ENCODE results near the gene DPY19L1.
"Not testable (repeated sequence)": the region's sequence is repeated elsewhere in the genome, so short reads cannot be mapped to it uniquely, and the experiment has no call there.

The DPY19L1 gene

DNA sequence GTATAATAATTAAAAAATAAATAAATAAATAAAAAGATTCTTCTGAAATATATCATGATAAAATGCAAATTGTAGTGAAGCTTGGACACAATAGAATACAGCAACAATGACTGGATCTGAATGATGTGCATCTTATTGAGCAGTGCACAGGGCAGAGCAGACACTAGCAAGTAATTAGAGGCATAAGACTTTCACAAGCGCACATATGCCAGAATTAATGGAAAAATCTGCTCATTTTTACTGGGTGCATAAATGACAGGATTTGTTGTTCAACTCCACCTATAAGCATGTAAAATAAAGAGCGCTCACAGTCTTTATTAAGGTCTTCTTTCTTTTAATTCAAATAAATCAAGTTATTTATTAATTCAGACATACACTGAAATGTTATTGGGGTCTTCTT, 125.0 kb downstream of the DPY19L1 start:
- DNase-seq = no peak

- not testable (repeated sequence) for DNase-seq
These were observed 130.9 kb downstream of the DPY19L1 start for GRCh38 chr7:34906266-34906850.

DNA sequence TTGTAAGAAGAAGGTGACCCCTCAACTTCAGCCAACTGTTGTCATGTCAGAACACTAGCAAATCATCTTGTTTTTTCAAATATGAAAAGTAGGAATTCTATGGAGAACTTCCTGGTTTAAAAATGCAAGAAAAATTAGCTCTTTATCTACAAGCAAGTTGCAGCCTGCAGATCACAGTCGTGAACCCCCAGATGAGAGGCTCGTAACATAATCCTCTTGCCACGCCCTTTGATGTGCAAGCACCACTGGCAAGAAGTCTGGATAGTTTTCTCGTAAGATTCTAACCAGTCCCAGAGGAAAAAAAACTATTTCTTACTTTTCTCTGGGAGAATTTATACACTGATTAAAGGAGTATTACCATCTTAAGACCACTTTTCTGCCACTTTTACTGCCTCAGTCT, 132.3 kb downstream of the DPY19L1 start:
- no peak for DNase-seq

- not testable (repeated sequence) for DNase-seq
These were observed 133.4 kb downstream of the DPY19L1 start for GRCh38 chr7:34903921-34904320.

DNA sequence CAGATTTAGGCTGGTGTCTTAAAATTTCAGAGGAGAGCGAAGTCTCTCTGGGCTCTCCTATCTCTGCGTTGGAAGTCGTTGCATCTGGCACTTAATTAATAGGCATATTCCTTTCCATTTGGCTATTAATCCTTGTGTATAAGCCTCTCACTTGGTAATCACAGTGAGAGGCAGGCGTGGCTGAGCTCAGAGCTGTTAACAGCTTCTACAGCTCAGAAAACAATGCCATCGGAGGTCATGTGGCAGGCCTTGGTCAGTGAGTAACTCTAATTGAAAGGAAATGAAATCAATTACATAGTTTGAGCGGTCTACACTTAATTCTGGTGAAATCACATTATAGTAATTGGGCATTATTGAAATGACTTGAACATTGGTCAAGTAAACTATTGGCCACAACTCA, 135.1 kb downstream of the DPY19L1 start:
- DNase-seq = no peak

GRCh38 chr7:34900891-34901513, 136.3 kb downstream of the DPY19L1 start:
- DNase-seq = no peak

DNA sequence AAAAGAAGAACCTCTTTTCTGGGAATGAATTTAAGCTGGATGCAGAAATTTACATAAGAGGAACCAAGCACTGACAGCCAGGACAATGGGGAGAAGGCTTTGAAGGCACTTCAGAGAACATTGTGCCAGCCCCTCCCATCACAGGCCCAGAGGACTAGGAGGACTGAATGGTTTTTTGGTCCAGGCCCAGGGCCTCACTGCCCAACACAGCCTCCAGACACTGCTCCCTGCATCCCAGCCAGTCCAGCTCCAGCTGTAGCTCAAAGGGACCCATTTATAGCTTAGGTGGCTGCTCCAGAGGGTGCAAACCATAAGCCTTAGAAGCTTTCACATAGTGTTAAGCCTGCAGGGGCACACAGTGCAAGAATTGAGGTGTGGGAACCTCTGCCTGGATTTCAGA, 142.1 kb downstream of the DPY19L1 start:
- DNase-seq = no peak

DNA sequence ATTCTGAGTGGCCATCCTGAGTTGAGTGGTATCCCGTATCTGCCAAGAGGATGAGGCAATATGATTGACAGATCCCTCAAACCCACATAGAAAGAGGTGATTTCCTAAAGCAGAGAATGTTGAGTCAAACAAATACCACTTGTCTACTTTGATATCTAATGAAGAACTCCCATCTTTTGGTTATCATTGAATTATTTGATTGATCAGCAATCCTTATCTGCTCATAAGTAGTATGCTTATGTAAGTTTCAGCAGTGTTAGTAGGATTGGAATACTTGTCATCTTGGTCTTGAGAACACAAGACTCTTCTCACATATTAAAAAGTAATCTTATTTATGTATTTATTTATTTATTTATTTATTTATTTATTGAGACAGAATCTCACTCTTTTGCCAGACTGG, 147.3 kb downstream of the DPY19L1 start:
- no peak for DNase-seq

- DNase-seq = no peak
These were observed 150.4 kb downstream of the DPY19L1 start for GRCh38 chr7:34886856-34887255.

- not testable (repeated sequence) for DNase-seq
These were observed 153.4 kb downstream of the DPY19L1 start for GRCh38 chr7:34883855-34884254.

DNA sequence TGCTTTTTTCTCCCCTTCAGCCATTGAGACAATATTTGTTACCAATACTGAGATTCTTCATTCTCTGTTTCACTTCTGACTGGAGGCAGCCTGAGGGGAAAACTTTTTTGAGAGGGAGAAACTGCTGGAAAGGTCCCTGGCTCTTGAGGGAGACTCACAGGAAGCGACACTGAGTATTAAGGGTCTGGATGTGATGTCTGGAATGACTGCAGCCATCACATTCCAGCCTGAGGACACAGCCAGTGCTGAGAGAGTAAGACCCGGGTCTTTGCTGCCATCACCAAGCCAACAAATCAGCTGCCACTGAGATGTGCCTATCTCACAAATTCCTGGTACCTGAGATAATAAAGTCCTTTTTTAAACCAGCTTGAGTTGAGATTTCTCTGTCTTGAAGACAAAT, 157.4 kb downstream of the DPY19L1 start:
- DNase-seq = no peak

DNA sequence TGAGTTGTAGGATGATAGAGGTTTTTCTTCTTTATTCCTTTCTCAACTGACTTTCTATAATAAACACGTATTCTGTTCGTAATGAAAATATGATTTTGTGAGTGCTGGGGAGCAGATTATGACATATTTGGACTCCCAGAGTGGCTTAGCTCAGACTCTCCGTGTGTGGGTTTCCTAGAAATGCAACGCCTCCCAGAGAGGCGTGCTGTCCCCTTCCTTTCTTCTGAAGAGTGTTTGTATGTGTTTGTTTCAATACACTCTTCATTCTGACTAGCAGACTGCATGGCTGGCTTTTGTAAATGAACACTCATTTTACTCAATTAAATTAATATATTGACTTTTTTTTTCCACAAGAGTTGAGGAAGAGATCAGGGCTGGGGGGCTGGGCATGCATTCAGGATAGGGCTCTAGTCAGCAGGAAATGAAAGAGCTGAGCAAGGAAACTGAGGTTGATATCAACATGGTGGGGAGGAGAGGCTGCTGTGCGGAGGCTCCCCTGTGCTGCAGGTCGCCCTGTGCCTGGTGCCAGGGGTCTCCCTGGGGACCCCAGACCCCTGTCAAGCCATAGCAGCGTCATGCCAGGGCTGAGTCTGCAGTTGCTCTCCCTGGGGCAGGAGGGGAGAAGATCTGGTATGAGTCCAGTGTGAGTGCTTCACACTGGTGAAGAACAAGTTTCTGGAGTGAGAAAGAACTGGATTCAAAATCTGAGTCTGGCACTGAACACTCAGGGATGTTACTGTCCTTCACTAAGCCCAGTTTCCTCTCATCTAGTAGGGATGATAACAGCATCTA, 158.1 kb downstream of the DPY19L1 start:
- not testable (repeated sequence) for DNase-seq

All from right hindlimb (tissue), 1 donor.